ENCODE measurements around the gene CATSPER3.

Gene CATSPER3

DNA sequence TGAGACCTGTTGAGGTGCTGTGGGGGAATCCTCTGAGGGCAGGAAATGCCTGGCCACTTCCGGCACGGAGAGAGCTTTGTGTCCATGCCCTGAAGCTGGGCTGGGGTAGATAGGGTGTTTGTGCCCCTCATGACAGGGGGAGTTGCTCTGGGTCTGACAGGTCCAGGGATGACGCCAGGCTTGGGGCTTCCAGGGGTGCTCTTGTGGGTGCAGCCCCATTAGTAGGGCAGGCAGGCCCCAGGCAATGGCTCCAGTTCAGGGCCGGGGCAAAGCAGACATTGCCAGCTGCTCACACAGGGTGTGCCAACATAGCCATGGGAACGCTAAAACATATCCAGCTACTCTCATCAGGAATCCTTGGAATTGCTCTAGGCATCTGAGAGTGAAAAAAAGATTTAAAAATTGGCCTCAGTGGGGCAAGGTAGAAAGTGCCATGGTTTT lies 45.3 kb downstream of the CATSPER3 start:
- ChIA-PET CTCF (no interaction called here), POLR2A (no interaction called here)
- TF ChIP-seq, protein P1, sequence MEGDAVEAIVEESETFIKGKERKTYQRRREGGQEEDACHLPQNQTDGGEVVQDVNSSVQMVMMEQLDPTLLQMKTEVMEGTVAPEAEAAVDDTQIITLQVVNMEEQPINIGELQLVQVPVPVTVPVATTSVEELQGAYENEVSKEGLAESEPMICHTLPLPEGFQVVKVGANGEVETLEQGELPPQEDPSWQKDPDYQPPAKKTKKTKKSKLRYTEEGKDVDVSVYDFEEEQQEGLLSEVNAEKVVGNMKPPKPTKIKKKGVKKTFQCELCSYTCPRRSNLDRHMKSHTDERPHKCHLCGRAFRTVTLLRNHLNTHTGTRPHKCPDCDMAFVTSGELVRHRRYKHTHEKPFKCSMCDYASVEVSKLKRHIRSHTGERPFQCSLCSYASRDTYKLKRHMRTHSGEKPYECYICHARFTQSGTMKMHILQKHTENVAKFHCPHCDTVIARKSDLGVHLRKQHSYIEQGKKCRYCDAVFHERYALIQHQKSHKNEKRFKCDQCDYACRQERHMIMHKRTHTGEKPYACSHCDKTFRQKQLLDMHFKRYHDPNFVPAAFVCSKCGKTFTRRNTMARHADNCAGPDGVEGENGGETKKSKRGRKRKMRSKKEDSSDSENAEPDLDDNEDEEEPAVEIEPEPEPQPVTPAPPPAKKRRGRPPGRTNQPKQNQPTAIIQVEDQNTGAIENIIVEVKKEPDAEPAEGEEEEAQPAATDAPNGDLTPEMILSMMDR (IDR thresholded peaks at IDR 0.05; ENCODE audit: control extremely low read depth, extremely low read depth, low read depth, missing control alignments) = no peak
- no peak for DNase-seq (ENCODE audit: extremely low spot score)

DNA sequence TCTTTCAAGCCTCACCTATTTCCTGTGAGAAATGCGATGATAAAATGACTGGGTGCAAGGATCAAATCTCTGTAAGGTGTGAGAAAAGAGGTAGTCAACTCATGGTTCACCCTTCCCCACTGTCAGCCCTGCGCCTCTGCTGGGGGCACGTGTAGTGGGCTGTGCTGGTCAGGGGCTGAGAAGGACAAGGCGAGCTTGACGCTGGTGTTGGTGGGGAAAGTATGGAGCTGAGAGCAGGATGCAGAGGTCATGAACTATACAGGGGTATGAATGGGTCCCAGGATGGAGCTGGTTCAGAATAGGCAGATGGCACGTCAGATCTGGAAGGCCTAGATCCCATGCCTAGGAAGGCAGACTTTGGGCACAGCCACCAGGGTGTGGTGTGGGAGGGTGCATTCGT lies 45.7 kb downstream of the CATSPER3 start:
- CTCF ChIA-PET = no interaction called here
- POLR2A ChIA-PET = no interaction called here
- TF ChIP-seq, protein P1 (IDR thresholded peaks at IDR 0.05; ENCODE audit: control extremely low read depth, extremely low read depth, low read depth, missing control alignments) = no peak
- DNase-seq (ENCODE audit: extremely low spot score) = no peak

DNA sequence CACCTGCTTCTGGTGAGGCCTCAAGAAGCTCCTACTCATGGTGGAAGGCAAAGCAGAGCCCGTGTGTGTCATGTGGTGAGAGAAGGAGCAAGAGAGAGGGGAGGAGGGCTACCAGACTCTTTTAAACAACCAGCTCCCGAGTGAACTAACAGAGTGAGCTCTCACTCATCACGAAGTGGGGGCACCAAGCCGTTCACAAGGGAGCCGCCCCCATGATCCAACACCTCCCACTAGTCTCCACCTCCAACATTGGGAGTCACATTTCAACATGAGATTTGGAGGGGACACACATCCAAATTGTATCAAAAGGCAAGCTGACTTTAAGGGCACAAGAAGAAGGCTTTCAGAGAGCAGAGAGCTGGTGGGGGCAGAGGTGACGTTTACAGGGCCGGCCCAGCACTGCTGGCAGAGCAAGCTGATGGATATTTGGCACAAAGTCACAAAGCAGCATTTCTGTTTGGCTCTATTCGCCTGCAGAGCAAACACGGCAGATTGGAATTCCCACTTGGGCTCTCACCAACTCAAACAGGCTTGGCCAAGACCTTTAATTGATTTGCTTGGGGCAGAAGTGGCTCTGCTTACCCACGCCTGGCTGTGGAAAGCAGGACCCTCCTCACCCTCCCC lies 46.4 kb downstream of the CATSPER3 start:
- ChIA-PET POLR2A (no interaction called here), CTCF (no interaction called here)
- TF ChIP-seq, protein P1 (IDR thresholded peaks at IDR 0.05; ENCODE audit: control extremely low read depth, extremely low read depth, low read depth, missing control alignments) = no peak
- DNase-seq (ENCODE audit: extremely low spot score) = no peak

DNA sequence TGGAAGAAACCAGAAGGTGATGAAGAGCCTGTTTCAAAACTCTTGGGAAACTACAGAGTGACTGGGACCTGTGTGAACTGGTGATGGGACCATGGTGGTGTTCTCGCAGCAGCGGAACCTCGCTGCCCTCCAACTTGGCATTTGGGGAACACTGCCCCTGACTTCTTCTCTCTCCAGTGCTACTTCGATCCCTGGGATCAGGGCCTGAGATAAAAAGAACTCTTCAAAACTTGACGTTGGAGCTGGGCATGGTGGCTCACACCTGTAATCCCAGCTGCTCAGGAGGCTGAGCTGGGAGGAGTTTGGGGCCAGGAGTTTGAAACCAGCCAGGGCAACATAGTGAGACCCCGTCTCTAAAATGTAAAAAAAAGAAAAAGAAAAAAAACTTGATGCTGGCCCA lies 48.2 kb downstream of the CATSPER3 start:
- CTCF ChIA-PET = no interaction called here
- POLR2A ChIA-PET = no interaction called here

DNA sequence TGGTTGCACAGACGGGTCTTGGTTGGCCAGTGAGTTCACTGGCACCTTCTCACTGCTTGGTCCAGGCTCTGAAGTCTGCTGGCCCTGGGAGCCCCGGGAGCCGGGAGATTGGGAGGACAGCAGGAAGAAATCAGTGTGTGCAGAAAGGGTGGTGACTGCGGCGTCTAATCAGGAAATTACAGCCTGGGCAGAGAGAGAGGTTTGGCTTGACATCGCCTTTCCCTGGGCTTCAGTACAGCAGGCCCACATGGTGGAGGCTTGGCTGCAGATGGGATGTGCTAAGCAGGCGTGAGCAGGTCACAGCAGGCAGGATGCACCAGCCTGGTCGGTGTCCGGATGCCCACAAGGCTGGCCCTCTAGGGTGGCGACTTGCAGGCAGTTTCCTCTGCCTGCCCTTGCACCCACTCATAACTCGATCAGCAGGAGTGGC lies 49.2 kb downstream of the CATSPER3 start:
- TF ChIP-seq, protein P1 (IDR thresholded peaks at IDR 0.05; ENCODE audit: control extremely low read depth, extremely low read depth, low read depth, missing control alignments) = no peak
- CTCF ChIA-PET = no interaction called here
- no peak for DNase-seq (ENCODE audit: extremely low spot score)
- POLR2A ChIA-PET = no interaction called here

More for the DNA sequence above, 48.2 kb downstream of the CATSPER3 start:
- DNase-seq (ENCODE audit: extremely low spot score) = no peak
- TF ChIP-seq, protein P1 (IDR thresholded peaks at IDR 0.05; ENCODE audit: control extremely low read depth, extremely low read depth, low read depth, missing control alignments) = no peak

DNA sequence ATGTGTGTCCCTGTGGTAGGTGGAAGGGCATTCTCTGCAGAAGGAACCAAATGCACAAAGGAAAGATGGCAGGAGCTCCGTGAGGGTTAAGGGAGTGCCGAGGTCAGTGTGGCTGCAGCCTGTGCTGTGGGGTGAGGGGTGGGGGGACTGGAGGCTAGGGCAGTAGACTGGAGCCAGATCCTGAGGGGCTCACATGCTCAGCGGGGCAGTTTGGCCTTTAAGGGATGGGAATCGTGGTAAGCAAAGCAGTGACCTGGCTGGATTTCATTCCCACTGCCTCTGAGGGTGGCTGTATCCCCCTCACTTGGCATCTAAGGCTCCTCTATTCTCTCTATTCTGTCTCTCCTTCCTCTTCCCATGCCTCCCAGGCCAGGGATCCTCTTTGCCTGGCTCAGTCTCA lies 50.8 kb downstream of the CATSPER3 start:
- TF ChIP-seq, protein P1 (IDR thresholded peaks at IDR 0.05; ENCODE audit: control extremely low read depth, extremely low read depth, low read depth, missing control alignments) = no peak
- ChIA-PET CTCF (interaction anchor here (1.0 kb wide), 1 partner anchor 8 kb away, joined by 3 read pairs; no protein-coding TSS in a partner anchor), POLR2A (no interaction called here)
- no peak for DNase-seq (ENCODE audit: extremely low spot score)
